ENCODE data around the gene SMARCC2. TPM values are rescaled to one million over a fixed set of nuclear protein-coding genes. Genes with fewer than 3 reads are reported as not detected.

SMARCC2 gene
- total and polyA plus RNA-seq, 2 donors (not counting 1 experiment from before 2014, with no cell fraction given), result 60.2 to 70.8 TPM

DNA sequence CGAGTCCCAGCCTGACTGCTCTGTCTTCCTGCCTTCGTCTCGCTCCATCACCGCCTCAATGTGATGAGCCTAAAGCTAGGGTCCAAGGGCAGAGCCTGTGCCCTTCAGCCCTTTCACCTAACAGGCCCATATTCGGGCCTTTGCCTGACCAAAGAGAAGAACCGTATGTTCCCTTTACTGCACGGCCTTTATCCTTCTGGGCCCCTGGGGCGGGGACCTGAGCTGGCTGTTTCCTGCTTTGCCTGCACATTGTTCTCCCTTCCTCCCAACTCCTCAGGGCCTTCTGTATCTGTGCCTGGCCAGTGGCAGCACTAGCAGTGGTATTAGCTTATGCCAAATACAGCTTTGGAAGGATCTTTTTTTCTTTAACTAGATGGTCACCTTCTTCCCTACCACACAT is 45.4 kb downstream of the SMARCC2 start:
- H3K4me3 ChIP-seq (replicated peaks in 1 of 4; ENCODE audit: control extremely low read depth in 1 of 4, insufficient read depth in 1 of 4, low read depth in 3 of 4, low read length in 4 of 4), result no peak overlapping the region
- no peaks in the 10 kb centered on the region for H4K20me1 ChIP-seq (ENCODE audit: control insufficient read depth, extremely low read depth, insufficient read depth, low read length)
- H3K36me3 ChIP-seq (ENCODE audit: control insufficient read depth, insufficient read depth, low read length), result peaks cover 19% of the 10 kb centered on the region
- H3K9me3 ChIP-seq (ENCODE audit: control insufficient read depth, insufficient read depth, low read depth, low read length), result no peaks in the 10 kb centered on the region
- no peak overlapping the region for H3K27ac ChIP-seq (ENCODE audit: insufficient read depth, low read length)
- H3K27me3 ChIP-seq (ENCODE audit: control insufficient read depth, insufficient read depth, low read length), result no peaks in the 10 kb centered on the region
- no peak overlapping the region for H2AFZ ChIP-seq (ENCODE audit: low read length)
- no peak for DNase-seq (ENCODE audit: low read depth in 2 of 2)
- TF ChIP-seq CTCF (conservative IDR thresholded peaks at IDR 0.05 in 1 of 2, IDR thresholded peaks at IDR 0.05 in 1 of 2; ENCODE audit: low read depth in 1 of 2, low read length in 2 of 2), result no peak
- TF ChIP-seq EZH2 (IDR thresholded peaks at IDR 0.05; ENCODE audit: low read length, missing control alignments), result no peak
- H3K79me2 ChIP-seq (ENCODE audit: control insufficient read depth, insufficient read depth, low read length), result no peaks in the 10 kb centered on the region
- no peaks in the 10 kb centered on the region for H3K4me1 ChIP-seq (ENCODE audit: control insufficient read depth, extremely low read depth, insufficient read depth, low read length)
- no peak overlapping the region for H3K9ac ChIP-seq (ENCODE audit: insufficient read depth, low read length)
- no peak overlapping the region for H3K4me2 ChIP-seq (ENCODE audit: extremely low read depth, insufficient read depth, low read length)

GRCh38 chr12:56143217-56143616 is 46.1 kb downstream of the SMARCC2 start:
- H4K20me1 ChIP-seq (ENCODE audit: control insufficient read depth, extremely low read depth, insufficient read depth, low read length), result no peaks in the 10 kb centered on the region
- H3K4me2 ChIP-seq (ENCODE audit: extremely low read depth, insufficient read depth, low read length), result no peak overlapping the region
- H3K79me2 ChIP-seq (ENCODE audit: control insufficient read depth, insufficient read depth, low read length), result no peaks in the 10 kb centered on the region
- H2AFZ ChIP-seq (ENCODE audit: low read length), result no peak overlapping the region
- no peaks in the 10 kb centered on the region for H3K27me3 ChIP-seq (ENCODE audit: control insufficient read depth, insufficient read depth, low read length)
- no peak overlapping the region for H3K4me3 ChIP-seq (replicated peaks in 1 of 4; ENCODE audit: control extremely low read depth in 1 of 4, insufficient read depth in 1 of 4, low read depth in 3 of 4, low read length in 4 of 4)
- peaks cover 24% of the 10 kb centered on the region for H3K36me3 ChIP-seq (ENCODE audit: control insufficient read depth, insufficient read depth, low read length)
- no peak overlapping the region for H3K27ac ChIP-seq (ENCODE audit: insufficient read depth, low read length)
- no peak for TF ChIP-seq EZH2 (IDR thresholded peaks at IDR 0.05; ENCODE audit: low read length, missing control alignments)
- TF ChIP-seq CTCF (conservative IDR thresholded peaks at IDR 0.05 in 1 of 2, IDR thresholded peaks at IDR 0.05 in 1 of 2; ENCODE audit: low read depth in 1 of 2, low read length in 2 of 2), result no peak
- no peaks in the 10 kb centered on the region for H3K9me3 ChIP-seq (ENCODE audit: control insufficient read depth, insufficient read depth, low read depth, low read length)
- DNase-seq (ENCODE audit: low read depth in 2 of 2), result no peak
- H3K9ac ChIP-seq (ENCODE audit: insufficient read depth, low read length), result no peak overlapping the region
- H3K4me1 ChIP-seq (ENCODE audit: control insufficient read depth, extremely low read depth, insufficient read depth, low read length), result no peaks in the 10 kb centered on the region

- no peak for DNase-seq (ENCODE audit: low read depth in 2 of 2)
- Histone ChIP-seq H4K20me1 (ENCODE audit: control insufficient read depth, extremely low read depth, insufficient read depth, low read length) (no peaks in the 10 kb centered on the region), H3K36me3 (ENCODE audit: control insufficient read depth, insufficient read depth, low read length) (peaks cover 31% of the 10 kb centered on the region), H3K9me3 (ENCODE audit: control insufficient read depth, insufficient read depth, low read depth, low read length) (no peaks in the 10 kb centered on the region), H3K4me2 (ENCODE audit: extremely low read depth, insufficient read depth, low read length) (no peak overlapping the region), H3K27ac (ENCODE audit: insufficient read depth, low read length) (no peak overlapping the region), H3K27me3 (ENCODE audit: control insufficient read depth, insufficient read depth, low read length) (no peaks in the 10 kb centered on the region), H3K9ac (ENCODE audit: insufficient read depth, low read length) (no peak overlapping the region), H3K4me3 (replicated peaks in 1 of 4; ENCODE audit: control extremely low read depth in 1 of 4, insufficient read depth in 1 of 4, low read depth in 3 of 4, low read length in 4 of 4) (no peak overlapping the region), H3K4me1 (ENCODE audit: control insufficient read depth, extremely low read depth, insufficient read depth, low read length) (no peaks in the 10 kb centered on the region), H2AFZ (ENCODE audit: low read length) (no peak overlapping the region), H3K79me2 (ENCODE audit: control insufficient read depth, insufficient read depth, low read length) (no peaks in the 10 kb centered on the region)
- no peak for TF ChIP-seq EZH2 (IDR thresholded peaks at IDR 0.05; ENCODE audit: low read length, missing control alignments)
- no peak for TF ChIP-seq CTCF (conservative IDR thresholded peaks at IDR 0.05 in 1 of 2, IDR thresholded peaks at IDR 0.05 in 1 of 2; ENCODE audit: low read depth in 1 of 2, low read length in 2 of 2)
These were observed 47.1 kb downstream of the SMARCC2 start for GRCh38 chr12:56141946-56142784.

Data from fibroblast of lung (primary cell).